AG04449 (cell line): ENCODE measurements around the gene FAM168A.

Source experiments
- CTCF ChIA-PET: fragments of 350-600 bp; formaldehyde crosslinking; extraction: SDS; loops from one replicate; lab custom pipeline; 2021; ENCODE audit warnings: antibody characterized with exemption; lab: Yijun Ruan, JAX
- POLR2A ChIA-PET: fragments of 400-600, 350-600 bp; formaldehyde crosslinking; extraction: SDS; loops from one replicate; lab custom pipeline; 2020; ENCODE audit warnings: antibody characterized with exemption, inconsistent platforms; lab: Yijun Ruan, JAX
- DNase-seq: peaks from one replicate; pipeline ENCODE4 v3.0.0-alpha.2; 2010; ENCODE audit warnings: low read depth, low spot score
- H3K4me3 ChIP-seq: 2 replicates; pipeline ENCODE4 v1.5.1; 2011; ENCODE audit warnings: low read depth, mild to moderate bottlenecking, control low read depth, low read length
- CTCF ChIP-seq: IDR thresholded peaks from one replicate; pipeline ENCODE4 v1.5.1; 2011; ENCODE audit warnings: mild to moderate bottlenecking, moderate library complexity, low read length, control low read depth, inconsistent platforms; ENCODE audit not compliant: insufficient read depth; ENCODE audit errors: missing control alignments

FAM168A gene

GRCh38 chr11:73513707-73514106, 84.2 kb downstream of the FAM168A start:
- DNase-seq: no peak
- no peak for TF ChIP-seq CTCF
- ChIA-PET POLR2A (no interaction called here), CTCF (interaction anchor here (1.1 kb wide), 1 partner anchor 35 kb away, joined by 3 read pairs; no protein-coding TSS in a partner anchor)
- no peak overlapping the region for H3K4me3 ChIP-seq

GRCh38 chr11:73510877-73511276, 87.0 kb downstream of the FAM168A start:
- ChIA-PET CTCF (interaction anchor here (1.0 to 4.3 kb wide), 4 partner anchors 9 to 150 kb away, joined by 3 to 19 read pairs (median 4); no protein-coding TSS in a partner anchor), POLR2A (no interaction called here)
- DNase-seq: no peak
- H3K4me3 ChIP-seq: no peak overlapping the region
- no peak for TF ChIP-seq CTCF

- DNase-seq: no peak
- CTCF ChIA-PET: interaction anchor here (0.9 to 4.3 kb wide), 4 partner anchors 10 to 151 kb away, joined by 3 to 19 read pairs (median 4); no protein-coding TSS in a partner anchor
- POLR2A ChIA-PET: no interaction called here
- no peak for TF ChIP-seq CTCF
- no peak overlapping the region for H3K4me3 ChIP-seq
Observed at GRCh38 chr11:73510106-73510505, 87.8 kb downstream of the FAM168A start.

- TF ChIP-seq CTCF: no peak
- ChIA-PET POLR2A (no interaction called here), CTCF (interaction anchor here (0.9 to 4.3 kb wide), 3 partner anchors 13 to 117 kb away, joined by 3 to 19 read pairs (median 4); no protein-coding TSS in a partner anchor)
- DNase-seq: no peak
- H3K4me3 ChIP-seq: no peak overlapping the region
Observed at GRCh38 chr11:73509188-73509587, 88.7 kb downstream of the FAM168A start.

- ChIA-PET POLR2A (no interaction called here), CTCF (interaction anchor here (1.9 to 4.3 kb wide), 2 partner anchors 13 to 29 kb away, joined by 4 to 19 read pairs; no protein-coding TSS in a partner anchor)
- H3K4me3 ChIP-seq: no peak overlapping the region
- DNase-seq: no peak
- TF ChIP-seq CTCF: no peak
Observed at GRCh38 chr11:73508243-73509176, 89.4 kb downstream of the FAM168A start.

- POLR2A ChIA-PET: no interaction called here
- no peak for DNase-seq
- CTCF ChIA-PET: interaction anchor here (4.3 kb wide), 1 partner anchor 28 kb away, joined by 19 read pairs; no protein-coding TSS in a partner anchor
- TF ChIP-seq CTCF: no peak
- no peak overlapping the region for H3K4me3 ChIP-seq
Observed at GRCh38 chr11:73507086-73507485, 90.8 kb downstream of the FAM168A start.
